K562 (cell line): ENCODE measurements around the gene DZIP3. TPM values are rescaled to one million over a fixed set of nuclear protein-coding genes. Genes with fewer than 3 reads are reported as not detected.

ENCODE experiments used
- ATAC-seq: fragments of 200-7000 bp; cut with Tn5 transposase; 3 replicates; pipeline ENCODE4 v1.9.1; 2020; ENCODE audit warnings: moderate library complexity
- BruUV-seq: library from RNA; stranded (reverse); fragments of 400-500 nt; replicated peaks from 2 replicates; lab custom pipeline; 2021; lab: Mats Ljungman, UMichigan
- CTCF ChIA-PET: fragments of 300-600 bp; formaldehyde crosslinking; extraction: SDS; loops from one replicate; lab custom pipeline; 2021; ENCODE audit warnings: low intra/inter-chr PET ratio; lab: Yijun Ruan, JAX
- POLR2A ChIA-PET: fragments of 300-600, 350-650 bp; sonication (Branson Sonifier 250); formaldehyde crosslinking; extraction: SDS; loops from one replicate; lab custom pipeline; 2021; ENCODE audit warnings: antibody characterized with exemption, inconsistent platforms; lab: Yijun Ruan, JAX
- DNase-seq, 4 experiments: peaks; one replicate each; pipeline versions ENCODE4 v3.0.0 to v3.0.0-alpha.2; 2011 to 2018; ENCODE audit warnings: low spot score in 3 of 4, mixed read lengths in 3 of 4; ENCODE audit errors: extremely low read depth in 1 of 4
- FAIRE-seq: peaks from 2 replicates; lab custom pipeline; 2011; peaks lifted over from hg19 to GRCh38; lab: Jason Lieb, UNC
- H2AFZ ChIP-seq: 2 replicates; pipeline ENCODE4 v1.6.0; 2011; ENCODE audit warnings: low read depth, low read length, control low read depth, inconsistent platforms
- H3K27ac ChIP-seq: fragments of 200-600 bp; 3 replicates; pipeline ENCODE4 v1.8.0; 2011; ENCODE audit warnings: low read depth, mild to moderate bottlenecking, control low read depth, inconsistent platforms, low read length, moderate library complexity, mixed read lengths; ENCODE audit errors: extremely low read depth
- H3K27me3 ChIP-seq, 2 experiments: fragments of 300-600 bp in 1 of 2; 2 replicates in 1 of 2; 3 replicates in 1 of 2; pipeline versions ENCODE4 v1.6.0 to v1.8.0; 2011; ENCODE audit warnings: inconsistent platforms in 2 of 2, low read length in 2 of 2, mild to moderate bottlenecking in 1 of 2, mixed read lengths in 1 of 2, moderate library complexity in 1 of 2; ENCODE audit not compliant: control insufficient read depth in 2 of 2, insufficient read depth in 2 of 2
- H3K36me3 ChIP-seq: fragments of 300-600 bp; 3 replicates; pipeline ENCODE4 v1.8.0; 2011; ENCODE audit warnings: mild to moderate bottlenecking, low read length, inconsistent platforms; ENCODE audit not compliant: control insufficient read depth, insufficient read depth
- H3K4me1 ChIP-seq, 2 experiments: fragments of 200-600 bp in 1 of 2; replicated peaks in 1 of 2; 2 replicates in 1 of 2; 3 replicates in 1 of 2; pipeline versions ENCODE4 v1.5.1 to v1.8.0; 2011; ENCODE audit warnings: inconsistent platforms in 2 of 2, low read length in 2 of 2, mild to moderate bottlenecking in 1 of 2, mixed read lengths in 1 of 2, moderate library complexity in 1 of 2; ENCODE audit not compliant: control insufficient read depth in 2 of 2, insufficient read depth in 2 of 2
- H3K4me2 ChIP-seq: 2 replicates; pipeline ENCODE4 v1.6.1; 2011; ENCODE audit warnings: low read length, control low read depth, inconsistent platforms, mixed read lengths; ENCODE audit not compliant: insufficient read depth
- H3K4me3 ChIP-seq: fragments of 200-600 bp; sonication (generic), shearing (Covaris generic); 2 replicates; pipeline ENCODE4 v1.5.1; 2016; ENCODE audit warnings: control low read depth, inconsistent platforms
- H3K79me2 ChIP-seq: fragments of 200-600 bp; 3 replicates; pipeline ENCODE4 v1.8.0; 2011; ENCODE audit warnings: low read length, inconsistent platforms; ENCODE audit not compliant: control insufficient read depth, insufficient read depth
- H3K9ac ChIP-seq, 2 experiments: 2 replicates each; pipeline versions ENCODE4 v1.6.0 to v1.6.1; 2011; ENCODE audit warnings: low read depth in 2 of 2, low read length in 2 of 2, control low read depth in 1 of 2, inconsistent platforms in 1 of 2, mild to moderate bottlenecking in 1 of 2, mixed read lengths in 1 of 2; ENCODE audit not compliant: insufficient read depth in 1 of 2
- H3K9me1 ChIP-seq: one replicate; pipeline ENCODE4 v1.6.0; 2011; ENCODE audit warnings: inconsistent platforms, mild to moderate bottlenecking, low read length, moderate library complexity; ENCODE audit not compliant: control insufficient read depth, insufficient read depth
- H3K9me3 ChIP-seq: replicated peaks from 2 replicates; pipeline ENCODE4 v1.5.1; 2011; ENCODE audit warnings: low read depth, low read length, inconsistent platforms; ENCODE audit not compliant: control insufficient read depth, insufficient read depth
- H4K20me1 ChIP-seq: replicated peaks from 2 replicates; pipeline ENCODE4 v1.6.1; 2011; ENCODE audit warnings: low read length, inconsistent platforms, mixed read lengths; ENCODE audit not compliant: control insufficient read depth, insufficient read depth
- COPS2 ChIP-seq: fragments of 450-650 bp; conservative IDR thresholded peaks from 2 replicates; pipeline ENCODE4 v1.6.1; 2016; ENCODE audit warnings: mild to moderate bottlenecking, moderate library complexity
- FOXM1 ChIP-seq, 2 experiments: fragments of 450-650 bp in 1 of 2; sonication (generic) in 1 of 2; formaldehyde crosslinking in 1 of 2; IDR thresholded peaks; 2 replicates each; pipeline versions ENCODE4 v1.6.1 to v1.9.0; 2017 to 2022; ENCODE audit warnings: low read depth in 2 of 2, mild to moderate bottlenecking in 2 of 2, missing genetic modification reagents in 1 of 2, moderate library complexity in 1 of 2
- PURB ChIP-seq: sonication (generic); formaldehyde crosslinking; IDR thresholded peaks from 2 replicates; pipeline ENCODE4 v1.9.0; 2021; ENCODE audit warnings: low read depth, mild to moderate bottlenecking, missing genetic modification reagents
- RFX1 ChIP-seq: fragments of 450-650 bp; IDR thresholded peaks from 2 replicates; pipeline ENCODE4 v1.6.1; 2016; ENCODE audit warnings: mild to moderate bottlenecking, moderate library complexity
- RFX7 ChIP-seq: fragments of 250-450 bp; sonication (Bioruptor Pico); IDR thresholded peaks from 2 replicates; pipeline ENCODE4 v1.5.1; 2021; ENCODE audit warnings: mild to moderate bottlenecking
- TRIM24 ChIP-seq, 2 experiments: fragments of 450-650 bp; IDR thresholded peaks; 2 replicates each; pipeline ENCODE4 v1.6.1; 2016
- ZNF395 ChIP-seq: fragments of 200-800 bp; sonication (Bioruptor generic); IDR thresholded peaks from 2 replicates; pipeline ENCODE4 v1.6.1; 2017; ENCODE audit warnings: missing genetic modification characterization, missing compliant biosample characterization
- WGBS: fragments of 100-300 bp; shearing (Covaris generic); methylation state at CpG from one replicate; pipeline ENCODE4 v1.1.6; 2016; ENCODE audit warnings: low coverage, mixed read lengths; ENCODE audit not compliant: insufficient coverage; ENCODE audit errors: missing lambda C conversion rate; 5-methylcytosine and 5-hydroxymethylcytosine counted together
- in situ Hi-C: fragments of 300-500 bp; cut with MboI; formaldehyde crosslinking; loops from 4 replicates; pipeline ENCODE4 v1.15.0; 2018; ENCODE audit warnings: inconsistent platforms, mixed read lengths
- intact Hi-C: fragments of 100-400 bp; cut with micrococcal nuclease; formaldehyde crosslinking; loops from 2 replicates; pipeline ENCODE4 v1.14.2; 2022
- polyA plus RNA-seq, 8 experiments: library from polyadenylated mRNA; depleted of rRNA in 4 of 8; stranded (reverse) in 5 of 8; unstranded in 3 of 8; fragments of >200 nt; fragmentation: Nextera tagmentation in 2 of 8; fragmentation: Illumina TruSeq in 1 of 8; extraction: Ambion mirVana in 2 of 8; extraction: Trizol in 1 of 8; gene quantifications; 2 replicates each; pipeline versions ENCODE4 v1.2.1 to v1.2.3, GENCODE V29; 2011 to 2014; ENCODE audit warnings: inconsistent platforms in 1 of 8, missing spikeins in 1 of 8
- total RNA-seq, 7 experiments: library from RNA; depleted of rRNA in 6 of 7; stranded (reverse); fragments of >200 nt in 6 of 7; fragmentation: Illumina TruSeq in 2 of 7; extraction: Trizol in 2 of 7; gene quantifications; 2 replicates each; pipeline versions ENCODE4 v1.2.1 to v1.2.3, GENCODE V29; 2011 to 2021; ENCODE audit warnings: low replicate concordance in 1 of 7

Gene DZIP3
- total and polyA plus RNA-seq, 9 of the 15 experiments (the other 6 are each of a cell fraction or from before 2014, with no cell fraction given) = 3.5 to 9.7 (median 5.7) TPM

GRCh38 chr3:108548304-108548703 is 41.2 kb upstream of the DZIP3 start:
- H3K4me2 ChIP-seq = no peak overlapping the region
- WGBS = 83% methylated on average over 1 of the region's 1 CpG
- H3K27ac ChIP-seq = no peak overlapping the region
- peaks cover 43% of the 10 kb centered on the region; the same call in 2 of the 3 replicates for H3K36me3 ChIP-seq
- no peaks in the 10 kb centered on the region for H3K4me1 ChIP-seq
- in situ Hi-C loops = no loop called here
- H3K9me1 ChIP-seq = no peaks in the 10 kb centered on the region
- ATAC-seq (no peak), FAIRE-seq (no peak), DNase-seq (no peak)
- POLR2A ChIA-PET = no interaction called here
- intact Hi-C loops = no loop called here
- no peaks in the 10 kb centered on the region for H3K79me2 ChIP-seq
- H3K9me3 ChIP-seq = no peaks in the 10 kb centered on the region
- no peak overlapping the region for H3K9ac ChIP-seq
- H2AFZ ChIP-seq = no peak overlapping the region
- CTCF ChIA-PET = interaction anchor here (0.6 kb wide), 1 partner anchor 14 kb away, joined by 3 read pairs; no protein-coding TSS in a partner anchor
- TF ChIP-seq COPS2 (no peak), RFX7 (CRISPR knock-in tag) (no peak), RFX1 (no peak), PURB (CRISPR knock-in tag) (no peak)
- no peaks in the 10 kb centered on the region for H4K20me1 ChIP-seq
- H3K27me3 ChIP-seq = no peaks in the 10 kb centered on the region
- H3K4me3 ChIP-seq = no peak overlapping the region
- no TSS peak for BruUV-seq

GRCh38 chr3:108548886-108549285 is 40.6 kb upstream of the DZIP3 start:
- peaks cover 38% of the 10 kb centered on the region; the same call in 2 of the 3 replicates for H3K36me3 ChIP-seq
- intact Hi-C loops = no loop called here

More at GRCh38 chr3:108548886-108549285, 40.6 kb upstream of the DZIP3 start:
- in situ Hi-C loops = no loop called here
- no peak overlapping the region for H3K9ac ChIP-seq
- H3K79me2 ChIP-seq = no peaks in the 10 kb centered on the region
- no peaks in the 10 kb centered on the region for H3K4me1 ChIP-seq
- DNase-seq (no peak), ATAC-seq (no peak)
- ChIA-PET POLR2A (no interaction called here), CTCF (interaction anchor here (0.6 kb wide), 1 partner anchor 14 kb away, joined by 3 read pairs; no protein-coding TSS in a partner anchor)
- no peaks in the 10 kb centered on the region for H3K9me1 ChIP-seq
- WGBS = 96% methylated on average over 2 of the region's 2 CpGs
- no peak overlapping the region for H3K4me3 ChIP-seq
- no peak overlapping the region for H3K27ac ChIP-seq
- H3K4me2 ChIP-seq = no peak overlapping the region
- H3K27me3 ChIP-seq = no peaks in the 10 kb centered on the region
- BruUV-seq = no TSS peak
- H2AFZ ChIP-seq = no peak overlapping the region
- H4K20me1 ChIP-seq = no peaks in the 10 kb centered on the region
- no peaks in the 10 kb centered on the region for H3K9me3 ChIP-seq
- TF ChIP-seq FOXM1 (IDR thresholded peaks at IDR 0.05; ENCODE audit: low read depth) = no peak
- TF ChIP-seq FOXM1 (CRISPR knock-in tag; IDR thresholded peaks at IDR 0.05; ENCODE audit: low read depth) = no peak
- TF ChIP-seq ZNF395 (CRISPR knock-in tag) = no peak
- TF ChIP-seq TRIM24 (IDR thresholded peaks at IDR 0.05) = no peak
- TF ChIP-seq, all 486 proteins: peak for 0
- FAIRE-seq = no peak
